ENCODE data around the gene JAK3.

DNA sequence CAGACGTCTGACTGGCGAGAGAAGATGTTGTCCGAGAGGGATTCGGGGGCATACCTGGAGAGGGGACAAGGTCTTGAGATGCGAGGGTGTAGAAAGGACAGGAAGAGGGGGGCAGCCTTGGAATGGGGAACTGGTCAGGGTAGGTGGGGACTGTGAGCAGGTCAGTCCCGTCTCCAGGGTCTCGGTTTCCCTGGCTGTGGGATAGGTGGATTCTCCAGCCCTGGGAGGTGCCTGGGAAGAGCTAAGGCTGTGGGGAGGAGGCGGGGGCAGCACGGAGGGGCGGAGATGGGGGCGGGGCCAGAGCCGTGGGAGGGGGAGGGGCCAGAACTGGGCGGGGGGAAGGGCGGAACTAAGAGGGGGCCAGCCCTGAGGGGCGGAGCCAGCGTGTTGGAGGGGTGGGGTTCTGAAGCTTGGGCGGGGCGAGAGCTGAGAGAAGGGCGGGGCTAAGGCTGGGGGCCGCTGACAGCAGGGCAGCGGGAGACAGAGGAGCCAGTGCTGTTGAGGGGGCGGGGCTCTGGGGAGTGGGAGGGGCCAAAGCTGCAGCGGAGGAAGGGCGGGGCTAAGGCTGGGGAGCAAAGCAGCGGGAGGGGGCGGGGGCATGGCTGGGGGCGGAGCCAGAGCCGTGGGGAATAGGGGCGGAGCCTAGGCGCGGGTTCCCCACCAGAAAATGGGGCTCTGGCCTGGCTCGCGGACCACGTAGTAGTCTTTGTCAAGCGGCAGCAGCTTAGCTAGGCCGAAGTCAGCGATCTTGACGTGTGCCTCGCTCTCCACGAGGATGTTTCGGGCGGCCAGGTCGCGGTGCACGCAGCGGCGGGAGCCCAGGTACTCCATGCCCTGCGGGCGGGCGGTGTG lies 17.0 kb downstream of the JAK3 start:
- TF ChIP-seq TAF1 (IDR thresholded peaks at IDR 0.05; ENCODE audit: low read depth) = no peak
- TF ChIP-seq, protein P1, sequence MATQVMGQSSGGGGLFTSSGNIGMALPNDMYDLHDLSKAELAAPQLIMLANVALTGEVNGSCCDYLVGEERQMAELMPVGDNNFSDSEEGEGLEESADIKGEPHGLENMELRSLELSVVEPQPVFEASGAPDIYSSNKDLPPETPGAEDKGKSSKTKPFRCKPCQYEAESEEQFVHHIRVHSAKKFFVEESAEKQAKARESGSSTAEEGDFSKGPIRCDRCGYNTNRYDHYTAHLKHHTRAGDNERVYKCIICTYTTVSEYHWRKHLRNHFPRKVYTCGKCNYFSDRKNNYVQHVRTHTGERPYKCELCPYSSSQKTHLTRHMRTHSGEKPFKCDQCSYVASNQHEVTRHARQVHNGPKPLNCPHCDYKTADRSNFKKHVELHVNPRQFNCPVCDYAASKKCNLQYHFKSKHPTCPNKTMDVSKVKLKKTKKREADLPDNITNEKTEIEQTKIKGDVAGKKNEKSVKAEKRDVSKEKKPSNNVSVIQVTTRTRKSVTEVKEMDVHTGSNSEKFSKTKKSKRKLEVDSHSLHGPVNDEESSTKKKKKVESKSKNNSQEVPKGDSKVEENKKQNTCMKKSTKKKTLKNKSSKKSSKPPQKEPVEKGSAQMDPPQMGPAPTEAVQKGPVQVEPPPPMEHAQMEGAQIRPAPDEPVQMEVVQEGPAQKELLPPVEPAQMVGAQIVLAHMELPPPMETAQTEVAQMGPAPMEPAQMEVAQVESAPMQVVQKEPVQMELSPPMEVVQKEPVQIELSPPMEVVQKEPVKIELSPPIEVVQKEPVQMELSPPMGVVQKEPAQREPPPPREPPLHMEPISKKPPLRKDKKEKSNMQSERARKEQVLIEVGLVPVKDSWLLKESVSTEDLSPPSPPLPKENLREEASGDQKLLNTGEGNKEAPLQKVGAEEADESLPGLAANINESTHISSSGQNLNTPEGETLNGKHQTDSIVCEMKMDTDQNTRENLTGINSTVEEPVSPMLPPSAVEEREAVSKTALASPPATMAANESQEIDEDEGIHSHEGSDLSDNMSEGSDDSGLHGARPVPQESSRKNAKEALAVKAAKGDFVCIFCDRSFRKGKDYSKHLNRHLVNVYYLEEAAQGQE (IDR thresholded peaks at IDR 0.05; ENCODE audit: low read depth) = no peak
- TF ChIP-seq, protein P2, sequence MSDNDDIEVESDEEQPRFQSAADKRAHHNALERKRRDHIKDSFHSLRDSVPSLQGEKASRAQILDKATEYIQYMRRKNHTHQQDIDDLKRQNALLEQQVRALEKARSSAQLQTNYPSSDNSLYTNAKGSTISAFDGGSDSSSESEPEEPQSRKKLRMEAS (IDR thresholded peaks at IDR 0.05) = peak; percentile 48; the same call in 1 of the 2 replicates
- no peak for TF ChIP-seq TEAD4 (IDR thresholded peaks at IDR 0.05)
- TF ChIP-seq ZBTB7A (IDR thresholded peaks at IDR 0.05; ENCODE audit: low read depth) = no peak; the same call in 1 of the 2 replicates
- no peak for TF ChIP-seq CEBPB (IDR thresholded peaks at IDR 0.05)
- TF ChIP-seq EP300 (IDR thresholded peaks at IDR 0.05; ENCODE audit: borderline replicate concordance) = no peak
- no peak for TF ChIP-seq YY1 (IDR thresholded peaks at IDR 0.05; ENCODE audit: low read depth)
- TF ChIP-seq RAD21 (IDR thresholded peaks at IDR 0.05; ENCODE audit: low read depth) = no peak
